Measurements from ENCODE around the gene ANKRD28. TPM values are rescaled to one million over a fixed set of nuclear protein-coding genes. Genes with fewer than 3 reads are reported as not detected.

Gene ANKRD28
- total RNA-seq, 2 donors from 2014 or later, result 18.4 to 35.8 TPM

DNA sequence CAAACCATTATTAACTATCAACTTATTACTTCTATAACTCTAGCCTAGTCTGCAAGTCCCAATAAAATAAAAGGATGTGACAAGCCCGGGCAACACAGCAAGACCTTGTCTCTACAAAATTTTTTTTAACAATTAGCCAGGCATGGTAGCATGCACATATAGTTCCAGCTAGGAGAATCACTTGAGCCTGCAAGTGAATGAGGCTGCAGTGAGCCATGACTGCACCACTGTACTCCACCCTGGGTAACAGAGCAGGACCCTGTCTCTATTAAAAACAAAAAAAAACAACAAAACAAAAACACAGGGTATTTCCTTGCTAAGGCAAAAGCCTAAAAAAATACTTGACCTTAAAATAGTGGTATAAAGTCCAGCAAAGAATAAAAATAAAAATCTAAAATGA lies 31.4 kb downstream of the ANKRD28 start:
- WGBS, result 69% methylated on average over 1 of the region's 1 CpG
- no peaks in the 10 kb centered on the region for H3K4me1 ChIP-seq (replicated peaks)
- no peak overlapping the region for H3K27ac ChIP-seq
- H3K36me3 ChIP-seq, result no peaks in the 10 kb centered on the region
- H3K27me3 ChIP-seq (replicated peaks; ENCODE audit: insufficient read depth), result no peaks in the 10 kb centered on the region
- intact Hi-C loops (cut with DNase I), result no loop called here
- no peak for DNase-seq (ENCODE audit: low spot score)
- H3K9me3 ChIP-seq, result no peaks in the 10 kb centered on the region
- TF ChIP-seq POLR2A (IDR thresholded peaks at IDR 0.05), result no peak
- H3K4me3 ChIP-seq, result no peak overlapping the region

DNA sequence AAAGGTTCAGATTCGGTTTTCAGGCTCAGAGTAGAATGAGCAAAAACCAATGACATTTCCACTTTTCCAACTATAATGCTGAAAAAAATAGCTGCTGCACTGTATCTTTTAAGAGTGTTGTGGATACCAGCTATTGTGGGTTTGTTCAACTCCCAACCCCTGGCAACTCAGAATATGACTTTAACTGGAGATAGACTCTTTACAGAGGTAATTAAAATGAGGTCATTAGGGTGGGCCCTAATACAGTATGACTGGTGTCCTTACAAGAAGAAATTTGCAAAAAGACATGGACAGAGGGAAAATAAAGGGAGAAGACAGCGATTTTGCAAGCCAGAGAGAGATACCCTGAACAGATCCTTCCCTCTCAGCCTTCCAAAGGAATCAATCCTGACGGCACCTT lies 39.5 kb downstream of the ANKRD28 start:
- no peak overlapping the region for H3K27ac ChIP-seq
- 83% methylated on average over 3 of the region's 3 CpGs for WGBS
- no peaks in the 10 kb centered on the region for H3K36me3 ChIP-seq
- no peaks in the 10 kb centered on the region for H3K27me3 ChIP-seq (replicated peaks; ENCODE audit: insufficient read depth)
- no peaks in the 10 kb centered on the region for H3K4me1 ChIP-seq (replicated peaks)
- intact Hi-C loops (cut with DNase I), result no loop called here
- DNase-seq (ENCODE audit: low spot score), result no peak
- no peaks in the 10 kb centered on the region for H3K9me3 ChIP-seq
- TF ChIP-seq POLR2A (IDR thresholded peaks at IDR 0.05) (no peak), POLR2AphosphoS5 (IDR thresholded peaks at IDR 0.05) (no peak)
- TF ChIP-seq, protein P1, sequence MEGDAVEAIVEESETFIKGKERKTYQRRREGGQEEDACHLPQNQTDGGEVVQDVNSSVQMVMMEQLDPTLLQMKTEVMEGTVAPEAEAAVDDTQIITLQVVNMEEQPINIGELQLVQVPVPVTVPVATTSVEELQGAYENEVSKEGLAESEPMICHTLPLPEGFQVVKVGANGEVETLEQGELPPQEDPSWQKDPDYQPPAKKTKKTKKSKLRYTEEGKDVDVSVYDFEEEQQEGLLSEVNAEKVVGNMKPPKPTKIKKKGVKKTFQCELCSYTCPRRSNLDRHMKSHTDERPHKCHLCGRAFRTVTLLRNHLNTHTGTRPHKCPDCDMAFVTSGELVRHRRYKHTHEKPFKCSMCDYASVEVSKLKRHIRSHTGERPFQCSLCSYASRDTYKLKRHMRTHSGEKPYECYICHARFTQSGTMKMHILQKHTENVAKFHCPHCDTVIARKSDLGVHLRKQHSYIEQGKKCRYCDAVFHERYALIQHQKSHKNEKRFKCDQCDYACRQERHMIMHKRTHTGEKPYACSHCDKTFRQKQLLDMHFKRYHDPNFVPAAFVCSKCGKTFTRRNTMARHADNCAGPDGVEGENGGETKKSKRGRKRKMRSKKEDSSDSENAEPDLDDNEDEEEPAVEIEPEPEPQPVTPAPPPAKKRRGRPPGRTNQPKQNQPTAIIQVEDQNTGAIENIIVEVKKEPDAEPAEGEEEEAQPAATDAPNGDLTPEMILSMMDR (IDR thresholded peaks at IDR 0.05), result no peak
- H3K4me3 ChIP-seq, result no peak overlapping the region

DNA sequence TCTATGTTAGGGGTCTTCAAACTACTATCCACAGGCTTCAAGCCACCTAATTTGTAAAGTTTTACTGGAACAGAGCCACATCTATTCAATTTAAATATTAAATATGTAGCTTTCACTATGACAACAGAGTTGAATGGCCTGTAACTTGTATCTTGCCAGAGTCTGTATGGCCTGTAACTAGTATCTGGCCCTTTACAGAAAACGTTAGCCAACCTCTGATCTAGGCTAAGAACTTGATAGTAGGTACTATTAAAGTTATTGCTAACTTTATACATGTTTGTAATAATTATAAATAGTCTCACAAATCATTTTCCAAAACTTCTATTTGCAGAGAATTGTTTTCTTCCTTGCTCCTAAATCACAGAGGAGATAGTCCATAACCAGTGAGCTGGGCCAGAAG lies 40.0 kb downstream of the ANKRD28 start:
- no peak for DNase-seq (ENCODE audit: low spot score)
- no peaks in the 10 kb centered on the region for H3K27me3 ChIP-seq (replicated peaks; ENCODE audit: insufficient read depth)
- no peaks in the 10 kb centered on the region for H3K9me3 ChIP-seq
- intact Hi-C loops (cut with DNase I), result no loop called here
- no peak overlapping the region for H3K4me3 ChIP-seq
- no peak overlapping the region for H3K27ac ChIP-seq
- no peaks in the 10 kb centered on the region for H3K36me3 ChIP-seq
- H3K4me1 ChIP-seq (replicated peaks), result no peaks in the 10 kb centered on the region
- WGBS, result 75% methylated on average over 1 of the region's 1 CpG
- TF ChIP-seq, protein P1 (IDR thresholded peaks at IDR 0.05), result no peak
- TF ChIP-seq POLR2AphosphoS5 (IDR thresholded peaks at IDR 0.05) (no peak), POLR2A (IDR thresholded peaks at IDR 0.05) (no peak)

DNA sequence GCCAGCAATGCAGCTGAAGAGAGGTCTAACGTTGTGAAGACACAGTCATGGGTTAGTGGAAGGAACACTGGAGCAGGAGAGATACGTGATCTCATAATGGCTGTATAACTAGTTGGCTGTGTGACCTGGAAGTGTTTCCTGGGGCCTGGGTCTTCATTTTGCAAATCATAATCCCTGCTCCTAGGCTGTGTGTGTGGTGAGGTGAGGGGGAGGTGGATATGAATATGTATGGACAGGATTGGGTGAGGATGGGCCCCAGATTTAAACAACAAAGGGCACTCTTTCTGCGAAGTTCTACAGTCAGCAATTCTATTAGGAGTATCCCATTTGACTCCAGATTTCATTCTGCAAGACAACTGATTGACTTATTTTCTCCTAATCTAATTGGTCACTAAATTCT lies 41.3 kb downstream of the ANKRD28 start:
- DNase-seq (ENCODE audit: low spot score), result no peak
- intact Hi-C loops (cut with DNase I), result no loop called here
- Histone ChIP-seq H3K9me3 (no peaks in the 10 kb centered on the region), H3K36me3 (no peaks in the 10 kb centered on the region), H3K27ac (no peak overlapping the region), H3K4me1 (replicated peaks) (no peaks in the 10 kb centered on the region), H3K4me3 (no peak overlapping the region), H3K27me3 (replicated peaks; ENCODE audit: insufficient read depth) (no peaks in the 10 kb centered on the region)
- TF ChIP-seq POLR2A (IDR thresholded peaks at IDR 0.05), result no peak
- TF ChIP-seq, protein P1 (IDR thresholded peaks at IDR 0.05), result no peak
- TF ChIP-seq POLR2AphosphoS5 (IDR thresholded peaks at IDR 0.05), result no peak
- 82% methylated on average over 3 of the region's 3 CpGs for WGBS

DNA sequence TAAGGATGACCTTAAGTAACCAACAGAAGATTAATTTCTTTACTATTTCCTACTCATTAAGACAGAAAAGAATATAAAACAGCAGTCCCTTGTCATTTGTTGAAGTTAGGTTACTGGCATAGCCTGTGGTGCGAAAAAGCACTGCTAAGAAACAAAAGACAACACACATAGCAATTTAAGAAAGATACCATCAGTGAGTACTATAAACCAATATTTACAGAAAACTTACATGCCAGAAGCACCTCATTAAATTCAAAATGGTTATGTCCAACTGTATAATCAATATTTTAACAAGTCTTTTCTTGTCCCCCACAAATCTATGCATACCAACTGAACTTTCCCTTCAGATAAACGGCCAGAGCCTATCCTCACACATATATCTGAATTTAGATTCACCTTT lies 42.0 kb downstream of the ANKRD28 start:
- Histone ChIP-seq H3K9me3 (no peaks in the 10 kb centered on the region), H3K27ac (peak overlapping the region in 1 of 2 donors; percentile 25), H3K4me3 (no peak overlapping the region), H3K4me1 (replicated peaks) (no peaks in the 10 kb centered on the region), H3K36me3 (no peaks in the 10 kb centered on the region), H3K27me3 (replicated peaks; ENCODE audit: insufficient read depth) (no peaks in the 10 kb centered on the region)
- no peak for DNase-seq (ENCODE audit: low spot score)
- TF ChIP-seq, protein P1 (IDR thresholded peaks at IDR 0.05), result no peak
- TF ChIP-seq POLR2A (IDR thresholded peaks at IDR 0.05), result no peak
- TF ChIP-seq POLR2AphosphoS5 (IDR thresholded peaks at IDR 0.05), result no peak
- WGBS, result 39% methylated on average over 2 of the region's 2 CpGs
- intact Hi-C loops (cut with DNase I), result no loop called here

Measured in prostate gland (tissue), 2 donors.